Activated T-cell treated with anti-CD3 and anti-CD28 coated beads, Interleukin-2, amount 50 U/mL, for 72 hours (primary cell): ENCODE measurements around the gene ZNF469. TPM values are rescaled to one million over a fixed set of nuclear protein-coding genes. Genes with fewer than 3 reads are reported as not detected.
"Not testable (repeated sequence)": the region's sequence is repeated elsewhere in the genome, so short reads cannot be mapped to it uniquely, and the experiment has no call there.

Source experiments
- ATAC-seq, 2 donors: fragments of 150-1000 bp; cut with Tn5 transposase; replicated peaks in 1 of 2; 2 replicates each; pipeline ENCODE4 v1.10.0; 2021; ENCODE audit warnings: moderate library complexity in 2 of 2, mild to moderate bottlenecking in 1 of 2
- DNase-seq, 2 donors: peaks; one replicate each; pipeline ENCODE4 v3.0.0; 2021 to 2022; ENCODE audit warnings: mixed read lengths in 1 of 2
- H3K27ac Mint-ChIP-seq: one replicate; pipeline ENCODE4 v1.8.0; 2022; ENCODE audit warnings: mild to moderate bottlenecking, moderate library complexity, mixed read lengths
- H3K27me3 Mint-ChIP-seq: one replicate; pipeline ENCODE4 v1.8.0; 2022; ENCODE audit warnings: low read depth, mixed read lengths
- H3K36me3 Mint-ChIP-seq, 2 donors: one replicate each; pipeline ENCODE4 v1.8.0; 2022; ENCODE audit warnings: mixed read lengths in 2 of 2, mild to moderate bottlenecking in 1 of 2; ENCODE audit not compliant: insufficient read depth in 2 of 2
- H3K4me1 Mint-ChIP-seq: one replicate; pipeline ENCODE4 v1.8.0; 2022; ENCODE audit warnings: low read depth, mixed read lengths
- H3K4me3 Mint-ChIP-seq, 2 donors: one replicate each; pipeline ENCODE4 v1.8.0; 2022; ENCODE audit warnings: mild to moderate bottlenecking in 2 of 2, mixed read lengths in 2 of 2, moderate library complexity in 2 of 2
- H3K9me3 Mint-ChIP-seq, 2 donors: one replicate each; pipeline ENCODE4 v1.8.0; 2022; ENCODE audit warnings: mixed read lengths in 2 of 2
- total RNA-seq, 2 donors: library from RNA; stranded (reverse); gene quantifications; one replicate each; pipeline ENCODE4 v1.2.3, GENCODE V29; 2022

ZNF469 gene
- total RNA-seq, 2 donors from 2014 or later, result 0.34 to 0.65 TPM

DNA sequence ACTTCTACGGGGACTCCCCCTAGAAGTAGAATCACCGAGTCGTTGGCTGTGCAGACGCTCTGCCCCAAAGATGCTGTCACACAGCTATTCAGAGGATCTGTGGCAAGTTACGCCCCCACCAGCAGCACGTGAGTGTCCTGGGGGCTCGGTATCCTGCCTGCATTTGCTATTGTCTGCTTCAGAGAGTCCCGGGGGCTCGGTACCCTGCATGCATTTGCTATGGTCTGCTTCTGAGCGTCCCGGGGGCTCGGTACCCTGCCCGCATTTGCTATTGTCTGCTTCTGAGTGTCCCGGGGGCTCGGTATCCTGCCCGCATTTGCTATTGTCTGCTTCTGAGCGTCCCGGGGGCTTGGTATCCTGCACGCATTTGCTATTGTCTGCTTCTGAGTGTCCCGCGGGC is 23.8 kb upstream of the ZNF469 start:
- Mint-ChIP-seq H3K4me1 (no peaks in the 10 kb centered on the region), H3K9me3 (peaks cover 0 to 2% of the 10 kb centered on the region in 2 donors), H3K36me3 (peaks cover 1 to 3% of the 10 kb centered on the region in 2 donors), H3K27me3 (peaks cover 26% of the 10 kb centered on the region), H3K4me3 (no peak overlapping the region), H3K27ac (no peak overlapping the region)
- no peak for DNase-seq
- ATAC-seq, result no peak

DNA sequence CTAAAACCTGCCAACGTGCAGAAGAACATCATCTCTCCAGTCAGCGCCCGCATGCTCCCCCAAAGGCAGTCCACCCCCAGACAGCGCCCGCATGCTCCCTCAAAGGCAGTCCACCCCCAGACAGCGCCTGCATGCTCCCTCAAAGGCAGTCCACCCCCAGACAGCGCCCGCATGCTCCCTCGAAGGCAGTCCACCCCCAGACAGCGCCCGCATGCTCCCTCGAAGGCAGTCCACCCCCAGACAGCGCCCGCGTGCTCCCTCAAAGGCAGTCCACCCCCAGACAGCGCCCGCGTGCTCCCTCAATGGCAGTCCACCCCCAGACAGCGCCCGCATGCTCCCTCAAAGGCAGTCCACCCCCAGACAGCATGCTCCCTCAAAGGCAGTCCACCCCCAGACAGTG is 22.4 kb upstream of the ZNF469 start:
- H3K4me3 Mint-ChIP-seq, H3K4me1 Mint-ChIP-seq, H3K27ac Mint-ChIP-seq, ATAC-seq, DNase-seq, H3K36me3 Mint-ChIP-seq, H3K9me3 Mint-ChIP-seq: not testable (repeated sequence)
- peaks cover 28% of the 10 kb centered on the region for H3K27me3 Mint-ChIP-seq

DNA sequence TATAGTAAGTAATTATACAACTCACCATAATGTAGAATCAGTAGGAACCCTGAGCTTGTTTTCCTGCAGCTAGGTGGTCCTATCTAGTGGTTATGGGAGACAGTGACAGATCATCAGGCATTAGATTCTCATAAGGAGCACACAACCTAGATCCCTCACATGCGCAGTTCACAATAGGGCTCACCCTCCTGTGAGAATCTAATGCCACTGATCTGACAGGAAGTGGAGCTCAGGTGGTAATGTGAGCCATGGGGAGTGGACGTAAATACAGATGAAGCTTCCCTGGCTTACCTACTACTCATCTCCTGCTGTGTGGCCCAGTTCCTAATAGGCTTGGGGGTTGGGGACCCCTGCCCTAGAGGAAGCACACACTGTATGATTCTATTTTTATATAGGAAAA is 21.8 kb upstream of the ZNF469 start:
- Mint-ChIP-seq H3K27ac (no peak overlapping the region), H3K4me1 (no peaks in the 10 kb centered on the region), H3K4me3 (no peak overlapping the region), H3K36me3 (peaks cover 1 to 3% of the 10 kb centered on the region in 2 donors), H3K27me3 (peaks cover 28% of the 10 kb centered on the region), H3K9me3 (peaks cover 0 to 2% of the 10 kb centered on the region in 2 donors)
- no peak for ATAC-seq
- no peak for DNase-seq

DNA sequence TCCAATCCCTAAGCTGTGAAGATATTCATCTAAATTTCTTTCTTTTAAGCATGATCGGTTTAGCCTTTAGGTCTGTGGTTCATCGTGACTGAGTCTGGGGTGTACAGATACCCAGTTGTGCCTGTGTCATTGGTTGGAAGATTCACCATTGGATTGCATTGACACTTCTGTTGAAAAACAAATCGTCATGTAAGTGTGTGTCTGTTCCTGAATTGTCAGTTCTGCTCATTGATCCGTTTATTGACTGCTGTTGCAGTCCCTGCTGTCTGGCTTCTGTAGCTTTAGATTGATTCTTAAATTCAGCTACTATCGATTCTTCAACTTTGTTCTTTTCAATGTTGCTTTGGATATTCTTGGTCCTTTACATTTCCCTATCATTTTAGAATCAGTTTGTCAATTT is 21.0 kb upstream of the ZNF469 start:
- DNase-seq (no peak), ATAC-seq (no peak)
- H3K4me3 Mint-ChIP-seq, result no peak overlapping the region
- no peaks in the 10 kb centered on the region for H3K4me1 Mint-ChIP-seq
- H3K36me3 Mint-ChIP-seq, result peaks cover 1 to 3% of the 10 kb centered on the region in 2 donors
- H3K27ac Mint-ChIP-seq, result no peak overlapping the region
- H3K9me3 Mint-ChIP-seq, result peaks cover 0 to 2% of the 10 kb centered on the region in 2 donors
- peaks cover 28% of the 10 kb centered on the region for H3K27me3 Mint-ChIP-seq

DNA sequence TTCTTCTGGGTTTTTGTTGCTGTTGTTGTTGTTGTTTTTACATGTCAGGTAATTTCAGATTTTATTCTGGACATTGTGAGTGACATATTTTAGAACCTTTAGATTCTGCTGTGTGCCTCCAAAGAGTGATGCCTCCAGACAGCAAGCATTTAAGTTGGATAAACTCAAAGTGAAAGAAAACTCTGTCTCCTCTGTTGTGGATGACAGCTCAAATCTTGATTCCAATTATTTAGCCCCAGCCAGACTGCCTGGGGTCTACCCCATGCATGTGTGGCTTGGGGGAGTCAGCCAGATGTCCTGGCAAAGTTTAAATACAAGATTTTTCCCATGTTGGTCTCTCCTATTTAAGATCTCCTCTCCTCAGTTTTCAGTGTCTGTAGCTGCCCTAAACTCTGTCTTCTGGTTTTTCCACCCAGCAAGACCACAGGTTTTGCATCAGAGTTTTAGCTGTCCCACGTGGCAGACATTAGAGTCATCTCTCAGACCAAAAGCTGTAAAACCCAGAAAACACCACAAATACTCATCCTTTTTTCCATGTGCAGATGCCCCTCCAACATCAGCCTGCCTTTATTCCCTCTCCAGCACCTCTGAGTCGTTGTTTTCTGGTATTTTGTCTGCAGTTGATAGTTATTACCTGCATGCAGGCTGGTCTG is 19.4 kb upstream of the ZNF469 start:
- ATAC-seq, result peak in 1 of 2 donors; percentile 32
- H3K4me1 Mint-ChIP-seq, result no peaks in the 10 kb centered on the region

DNA sequence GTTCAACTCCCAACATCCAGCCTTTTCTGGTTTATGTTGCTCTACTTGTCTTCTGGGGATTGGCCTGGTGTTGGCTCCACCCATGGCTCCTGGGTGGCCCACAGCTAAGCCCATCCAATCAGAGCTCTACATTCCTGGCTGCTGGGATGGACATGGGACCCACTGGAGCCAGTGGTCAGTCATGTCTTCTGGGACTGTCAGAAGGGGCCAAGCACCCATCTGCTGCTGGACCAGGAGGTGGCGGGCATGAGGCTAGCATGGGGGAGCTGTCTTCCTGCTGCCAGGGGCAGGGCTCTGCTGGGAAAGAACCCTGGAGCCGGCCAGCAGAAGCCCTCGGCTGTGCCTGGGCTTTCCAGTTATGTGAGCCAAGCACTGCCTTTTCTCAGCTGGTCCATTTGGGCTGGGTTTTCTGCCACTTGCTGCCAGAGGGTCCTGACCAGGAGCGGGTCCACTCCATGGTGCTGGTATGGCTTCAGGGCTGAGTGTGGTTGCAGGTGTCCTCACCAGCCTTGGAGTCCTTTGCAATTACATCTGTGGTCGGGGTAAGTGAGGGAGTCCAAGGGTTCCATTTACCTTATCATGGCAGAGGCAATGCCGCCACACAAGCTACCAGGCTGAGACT is 17.4 kb upstream of the ZNF469 start:
- Mint-ChIP-seq H3K4me1 (no peaks in the 10 kb centered on the region), H3K27ac (no peak overlapping the region), H3K9me3 (peaks cover 0 to 2% of the 10 kb centered on the region in 2 donors), H3K4me3 (no peak overlapping the region), H3K36me3 (peaks cover 1 to 3% of the 10 kb centered on the region in 2 donors), H3K27me3 (peaks cover 21% of the 10 kb centered on the region)
- DNase-seq, result no peak
- ATAC-seq, result no peak

More for the DNA sequence above, 19.4 kb upstream of the ZNF469 start:
- Mint-ChIP-seq H3K36me3 (peaks cover 1 to 3% of the 10 kb centered on the region in 2 donors), H3K9me3 (peaks cover 0 to 2% of the 10 kb centered on the region in 2 donors), H3K27ac (no peak overlapping the region), H3K4me3 (no peak overlapping the region), H3K27me3 (peaks cover 28% of the 10 kb centered on the region)
- no peak for DNase-seq

DNA sequence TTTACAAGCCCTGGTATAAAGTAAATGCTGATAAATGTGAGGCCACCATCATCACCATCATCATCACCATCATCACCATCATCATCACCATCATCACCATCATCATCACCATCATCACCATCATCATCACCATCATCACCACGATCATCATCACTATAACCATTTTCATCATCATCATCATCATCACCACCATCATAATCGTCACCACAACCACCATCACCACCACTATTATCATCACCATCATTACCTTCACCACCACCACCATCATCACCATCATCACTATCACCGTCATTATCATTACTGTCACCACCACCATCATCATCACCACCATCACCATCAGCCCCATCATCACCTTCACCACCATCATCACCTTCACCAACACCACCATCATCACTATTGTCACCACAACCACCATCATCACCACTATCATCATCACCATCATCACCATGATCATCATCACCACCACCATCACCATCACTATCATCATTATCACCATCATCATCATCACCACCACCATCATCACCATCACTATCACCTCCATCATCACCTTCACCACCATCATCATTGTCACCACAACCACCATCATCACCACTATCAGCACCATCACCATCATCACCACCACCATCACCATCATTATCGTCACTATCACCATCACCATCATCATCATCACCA is 16.6 kb upstream of the ZNF469 start:
- Mint-ChIP-seq H3K36me3 (peaks cover 1 to 3% of the 10 kb centered on the region in 2 donors), H3K27me3 (peaks cover 20% of the 10 kb centered on the region), H3K27ac (no peak overlapping the region), H3K4me3 (no peak overlapping the region), H3K9me3 (peaks cover 0 to 2% of the 10 kb centered on the region in 2 donors), H3K4me1 (no peaks in the 10 kb centered on the region)
- no peak for ATAC-seq
- no peak for DNase-seq

DNA sequence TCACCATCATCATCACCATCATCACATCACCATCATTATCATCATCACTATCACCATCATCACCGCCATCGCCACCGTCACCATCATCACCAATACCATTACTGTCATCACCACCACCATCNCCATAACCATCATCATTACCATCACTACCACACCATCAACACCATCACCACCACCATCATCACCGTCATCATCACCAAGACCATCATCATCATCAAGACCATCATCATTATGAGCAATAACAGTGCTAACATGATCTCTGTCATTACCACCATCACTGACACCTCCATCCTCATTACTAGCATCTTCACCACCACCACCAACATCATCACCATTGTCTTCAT is 16.1 kb upstream of the ZNF469 start:
- Mint-ChIP-seq H3K27me3 (peaks cover 15% of the 10 kb centered on the region), H3K4me3 (no peak overlapping the region), H3K4me1 (no peaks in the 10 kb centered on the region), H3K27ac (no peak overlapping the region), H3K9me3 (peaks cover 0 to 2% of the 10 kb centered on the region in 2 donors), H3K36me3 (peaks cover 1 to 3% of the 10 kb centered on the region in 2 donors)
- ATAC-seq (no peak), DNase-seq (no peak)

DNA sequence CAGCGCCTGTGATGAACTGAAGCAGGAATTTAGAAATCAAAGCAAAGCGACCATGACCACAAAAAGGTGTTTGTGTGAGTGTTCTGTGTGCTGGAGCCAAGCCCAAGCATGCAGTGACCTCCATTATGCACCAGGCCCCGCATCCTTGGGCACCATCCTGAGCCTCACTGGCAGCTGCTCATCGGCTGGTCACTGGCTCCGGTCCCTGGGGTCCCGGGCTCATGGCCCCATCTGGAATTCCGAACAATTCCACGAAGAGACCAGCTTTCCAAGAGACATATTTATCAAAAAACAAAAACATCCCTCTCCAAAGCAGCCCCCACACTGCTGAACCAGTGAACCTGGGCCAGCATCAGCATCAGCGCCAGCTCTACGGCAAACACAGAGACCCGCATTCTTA is 15.2 kb upstream of the ZNF469 start:
- Mint-ChIP-seq H3K36me3 (peaks cover 1 to 3% of the 10 kb centered on the region in 2 donors), H3K27ac (no peak overlapping the region), H3K27me3 (peaks cover 9% of the 10 kb centered on the region), H3K9me3 (peaks cover 0 to 2% of the 10 kb centered on the region in 2 donors), H3K4me1 (no peaks in the 10 kb centered on the region), H3K4me3 (no peak overlapping the region)
- no peak for DNase-seq
- ATAC-seq, result no peak

DNA sequence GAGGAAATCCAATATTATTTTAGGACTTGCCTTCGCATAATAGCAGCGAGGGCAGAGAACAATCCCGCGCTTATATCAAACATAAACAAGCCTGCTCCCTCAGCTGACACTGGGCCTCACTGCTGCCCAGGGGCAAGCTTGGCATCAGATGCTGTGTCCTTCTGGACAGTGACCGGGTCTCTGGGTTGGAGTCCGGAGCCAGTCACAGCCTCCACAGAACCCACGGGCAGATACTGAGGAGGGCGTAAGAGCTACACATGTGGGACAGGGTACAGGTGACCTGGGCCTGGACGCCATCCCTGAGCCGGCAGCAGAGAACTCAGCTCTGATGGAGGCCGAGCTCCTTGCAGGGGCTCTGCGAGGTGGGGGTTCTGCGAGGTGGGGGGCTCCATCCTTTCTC is 14.7 kb upstream of the ZNF469 start:
- Mint-ChIP-seq H3K36me3 (peaks cover 1 to 3% of the 10 kb centered on the region in 2 donors), H3K4me3 (no peak overlapping the region), H3K9me3 (no peaks in the 10 kb centered on the region), H3K27ac (no peak overlapping the region), H3K4me1 (no peaks in the 10 kb centered on the region), H3K27me3 (peaks cover 9% of the 10 kb centered on the region)
- DNase-seq (no peak), ATAC-seq (no peak)

DNA sequence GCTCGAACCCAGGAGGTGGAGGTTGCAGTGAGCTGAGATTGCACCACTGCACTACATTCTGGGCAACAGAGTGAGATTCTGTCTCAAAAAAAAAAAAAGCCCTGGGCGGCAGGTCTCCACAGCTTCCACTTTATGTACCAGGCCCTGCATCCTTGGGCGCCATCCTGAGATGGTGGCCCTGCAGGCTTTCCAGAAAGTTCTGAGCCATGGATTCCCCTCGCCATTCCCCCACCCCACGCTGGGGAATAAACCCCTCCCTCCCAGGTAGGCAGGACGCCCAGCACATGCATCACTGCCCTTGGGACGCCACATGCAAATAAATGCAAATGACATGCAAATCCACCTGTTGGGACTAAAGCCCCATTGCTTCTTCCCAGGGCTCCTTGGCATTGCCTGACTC is 13.8 kb upstream of the ZNF469 start:
- Mint-ChIP-seq H3K9me3 (no peaks in the 10 kb centered on the region), H3K36me3 (peaks cover 0 to under 1% of the 10 kb centered on the region in 2 donors), H3K27me3 (peaks cover 2% of the 10 kb centered on the region), H3K4me1 (no peaks in the 10 kb centered on the region), H3K4me3 (no peak overlapping the region), H3K27ac (no peak overlapping the region)
- DNase-seq (no peak), ATAC-seq (no peak)

DNA sequence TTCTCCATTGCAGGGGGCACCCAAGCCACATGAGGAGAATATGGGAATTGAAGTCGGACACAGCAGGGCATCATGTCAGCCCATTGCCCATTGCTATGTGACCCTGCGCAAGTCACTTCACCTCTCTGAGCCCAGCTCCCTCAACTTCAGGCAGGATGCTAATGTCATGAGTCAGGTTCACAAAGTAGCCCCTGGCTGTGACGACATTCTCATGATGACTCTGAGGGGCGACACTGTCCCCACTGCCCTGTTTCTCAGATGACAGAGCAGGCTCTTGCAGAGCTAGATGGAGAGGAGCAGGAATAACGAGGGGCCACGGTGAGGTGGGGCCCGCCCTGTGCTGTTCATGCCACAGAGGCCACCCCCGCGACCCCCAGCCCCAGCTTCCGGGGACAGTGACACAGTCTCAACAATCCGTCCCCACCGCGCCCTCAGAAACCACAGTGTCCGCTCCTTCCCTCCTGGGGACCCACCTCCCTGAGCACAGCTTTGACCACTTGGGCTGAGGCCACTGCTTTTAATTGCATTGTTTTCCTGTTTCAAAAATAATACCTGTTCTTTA is 13.2 kb upstream of the ZNF469 start:
- Mint-ChIP-seq H3K27me3 (no peaks in the 10 kb centered on the region), H3K9me3 (no peaks in the 10 kb centered on the region), H3K4me1 (no peaks in the 10 kb centered on the region), H3K36me3 (no peaks in the 10 kb centered on the region), H3K4me3 (no peak overlapping the region), H3K27ac (no peak overlapping the region)
- DNase-seq (no peak), ATAC-seq (no peak)

DNA sequence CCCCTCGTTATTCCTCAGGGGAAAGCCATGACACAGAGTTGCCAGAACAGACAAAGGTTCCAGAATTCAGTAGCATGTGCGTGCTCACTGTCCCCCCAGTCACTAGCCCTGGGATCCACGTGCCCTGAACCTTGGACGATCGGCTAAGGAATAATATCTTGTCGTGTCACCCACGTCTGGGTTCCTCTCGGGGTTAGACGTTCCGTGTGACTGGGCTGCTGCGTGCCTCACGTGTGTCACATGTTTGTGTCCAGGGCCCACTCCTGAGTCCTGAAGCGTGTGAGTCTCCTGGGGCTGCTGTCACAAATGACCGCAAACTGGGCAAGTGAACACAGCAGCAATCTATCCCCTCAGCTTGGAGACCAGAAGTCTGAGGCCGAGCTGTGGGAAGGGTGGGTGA is 12.4 kb upstream of the ZNF469 start:
- ATAC-seq, result no peak
- no peaks in the 10 kb centered on the region for H3K4me1 Mint-ChIP-seq

More for the DNA sequence above, 12.4 kb upstream of the ZNF469 start:
- H3K36me3 Mint-ChIP-seq, result no peaks in the 10 kb centered on the region
- no peak overlapping the region for H3K4me3 Mint-ChIP-seq
- H3K27ac Mint-ChIP-seq, result no peak overlapping the region
- no peaks in the 10 kb centered on the region for H3K9me3 Mint-ChIP-seq
- no peaks in the 10 kb centered on the region for H3K27me3 Mint-ChIP-seq
- DNase-seq, result no peak
